HT-29 (cell line): ENCODE measurements around the gene INHBB. TPM values are rescaled to one million over a fixed set of nuclear protein-coding genes. Genes with fewer than 3 reads are reported as not detected.
"Not testable (repeated sequence)": the region's sequence is repeated elsewhere in the genome, so short reads cannot be mapped to it uniquely, and the experiment has no call there.

Experiments
- DNase-seq: peaks from one replicate; pipeline ENCODE4 v3.0.0-alpha.2; 2015; ENCODE audit warnings: low spot score
- total RNA-seq: library from RNA; depleted of rRNA; stranded (reverse); fragments of >200 nt; shearing (Covaris generic); gene quantifications from 2 replicates; pipeline ENCODE4 v1.2.3, GENCODE V29; 2014

INHBB gene
- total RNA-seq, 1 experiment from 2014 or later: not detected

DNA sequence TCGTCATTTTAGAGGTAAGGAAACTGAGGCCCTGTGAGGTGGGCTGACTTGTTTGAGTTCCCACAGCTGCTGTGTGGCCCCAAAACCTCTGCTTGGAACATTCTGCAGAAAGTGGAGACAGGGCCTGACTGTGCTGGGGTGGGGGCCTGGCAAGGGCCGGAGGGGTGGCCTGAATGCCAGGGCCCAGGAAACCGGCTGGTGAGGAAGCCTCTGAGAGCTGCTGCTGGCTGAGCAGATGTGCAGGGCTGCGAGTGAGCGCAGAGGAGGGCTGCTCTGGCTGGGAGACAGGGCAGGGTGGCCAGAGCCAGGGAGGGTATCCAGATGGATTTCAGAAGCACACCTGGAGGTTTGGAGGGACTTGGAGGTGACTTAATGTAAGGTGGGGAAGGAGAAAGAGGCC, 29.9 kb upstream of the INHBB start:
- no peak for DNase-seq

GRCh38 chr2:120316528-120317179, 29.3 kb upstream of the INHBB start:
- no peak for DNase-seq

DNA sequence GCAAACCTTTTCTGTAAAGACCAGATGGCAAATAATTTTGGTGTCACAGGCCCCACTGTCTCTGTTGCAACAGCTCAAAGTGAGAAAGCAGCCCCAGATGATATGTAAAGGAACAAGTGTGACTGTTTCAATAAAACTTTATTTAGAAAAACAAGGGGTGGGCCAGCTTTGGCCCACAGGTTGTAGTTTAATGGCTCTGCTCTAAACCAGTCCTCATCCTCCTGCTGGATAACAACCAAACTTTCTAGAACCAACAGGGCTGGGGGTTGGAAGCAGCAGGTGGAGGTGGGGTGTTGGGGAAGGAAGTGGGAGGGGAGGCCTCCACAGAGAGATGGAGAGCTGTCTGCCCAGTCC, 28.8 kb upstream of the INHBB start:
- DNase-seq: no peak

- DNase-seq: no peak
Observed at GRCh38 chr2:120317916-120318315, 28.0 kb upstream of the INHBB start.

- DNase-seq: no peak
Observed at GRCh38 chr2:120318626-120319025, 27.3 kb upstream of the INHBB start.

- DNase-seq: no peak
Observed at GRCh38 chr2:120319123-120319522, 26.8 kb upstream of the INHBB start.

GRCh38 chr2:120319686-120320317, 26.1 kb upstream of the INHBB start:
- no peak for DNase-seq

- no peak for DNase-seq
Observed at GRCh38 chr2:120320318-120320851, 25.6 kb upstream of the INHBB start.

DNA sequence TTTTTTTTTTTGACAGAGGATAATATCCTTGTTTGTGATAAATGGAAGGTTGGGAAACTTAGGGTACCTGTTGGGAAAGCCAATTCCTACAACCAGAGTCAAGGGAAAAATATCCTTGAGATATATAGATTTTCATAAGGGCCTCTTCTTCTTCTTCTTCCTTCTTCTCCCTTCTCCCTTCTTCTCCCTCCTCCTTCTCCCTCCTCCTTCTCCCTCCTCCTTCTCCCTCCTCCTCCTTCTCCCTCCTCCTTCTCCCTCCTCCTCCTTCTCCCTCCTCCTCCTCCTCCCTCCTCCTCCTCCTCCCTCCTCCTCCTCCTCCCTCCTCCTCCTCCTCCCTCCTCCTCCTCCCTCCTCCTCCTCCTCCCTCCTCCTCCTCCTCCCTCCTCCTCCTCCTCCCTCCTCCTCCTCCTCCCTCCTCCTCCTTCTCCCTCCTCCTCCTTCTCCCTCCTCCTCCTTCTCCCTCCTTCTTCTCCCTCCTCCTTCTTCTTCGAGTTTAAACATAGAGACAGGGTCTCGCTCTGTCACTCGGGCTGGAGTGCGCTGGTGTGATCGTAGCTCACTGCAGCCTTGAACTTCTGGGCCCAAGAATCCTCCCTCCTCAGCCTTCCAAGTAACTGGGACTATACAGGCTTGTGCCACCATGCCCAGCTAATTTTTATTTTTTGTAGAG, 24.9 kb upstream of the INHBB start:
- DNase-seq: not testable (repeated sequence)

GRCh38 chr2:120321721-120322284, 24.1 kb upstream of the INHBB start:
- no peak for DNase-seq

DNA sequence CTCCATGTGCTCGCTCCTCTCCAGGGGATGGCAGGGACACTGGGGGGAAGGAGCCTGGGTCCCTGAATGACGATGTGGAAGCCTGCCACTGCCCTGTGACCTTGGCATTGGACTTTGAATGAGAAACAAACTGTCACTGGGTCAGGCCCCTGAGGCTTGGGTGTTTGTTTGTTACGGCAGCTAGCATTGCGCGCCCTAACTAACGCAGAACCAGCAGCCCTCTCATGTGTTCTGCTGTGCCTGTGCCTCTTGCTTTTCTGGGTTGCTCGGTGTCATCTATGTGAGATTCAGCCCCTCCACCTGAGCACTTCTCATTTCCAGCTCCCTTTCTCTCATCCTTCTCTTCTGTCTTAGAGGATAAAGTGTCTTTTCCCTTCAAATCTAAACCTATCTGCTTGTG, 23.6 kb upstream of the INHBB start:
- no peak for DNase-seq

- DNase-seq: no peak
Observed at GRCh38 chr2:120323214-120323613, 22.7 kb upstream of the INHBB start.

- no peak for DNase-seq
Observed at GRCh38 chr2:120323807-120324399, 22.0 kb upstream of the INHBB start.

GRCh38 chr2:120324933-120325332, 21.0 kb upstream of the INHBB start:
- DNase-seq: no peak

- no peak for DNase-seq
Observed at GRCh38 chr2:120326066-120326465, 19.9 kb upstream of the INHBB start.

DNA sequence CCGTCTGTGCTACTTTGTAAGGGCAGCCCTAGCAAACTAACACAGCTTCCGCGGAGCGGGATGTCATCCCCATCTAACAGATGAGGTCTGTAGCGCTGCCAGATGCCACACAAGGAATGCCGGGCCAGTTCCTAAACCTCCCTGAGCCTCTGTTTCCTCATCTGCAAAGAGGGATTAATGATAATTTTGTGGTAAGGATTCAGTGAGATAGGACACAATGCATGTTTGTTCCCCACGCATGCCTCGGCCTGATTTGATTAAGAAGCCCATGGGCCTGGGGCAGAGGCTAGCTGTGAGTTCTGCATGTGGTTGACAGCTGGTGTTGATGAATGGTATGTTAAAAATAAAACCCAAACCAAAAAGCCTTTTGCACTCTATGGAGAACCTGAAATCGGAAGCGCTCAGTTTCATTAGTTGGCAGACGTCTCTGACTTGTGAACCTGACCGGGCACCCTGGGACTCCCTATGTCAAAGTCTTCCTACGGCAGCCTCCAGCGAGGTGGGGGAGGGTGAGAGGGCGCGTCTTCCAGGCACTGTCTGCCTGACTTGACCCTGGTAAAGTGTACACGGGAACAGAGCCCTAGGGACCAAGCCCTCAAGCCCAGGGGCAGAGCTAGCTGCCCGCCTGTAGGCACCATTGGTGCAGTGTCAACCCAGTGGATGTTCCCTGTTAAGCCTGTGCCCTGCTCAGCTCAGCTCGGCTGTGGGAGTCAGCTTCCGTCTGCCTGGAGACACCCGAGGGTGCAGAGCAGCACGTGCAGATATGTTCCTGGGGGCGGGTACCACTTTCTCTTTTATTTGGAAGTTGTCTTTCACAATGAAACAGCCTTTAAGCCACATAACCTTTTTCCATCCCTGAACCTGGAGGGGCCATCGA, 14.8 kb upstream of the INHBB start:
- no peak for DNase-seq

DNA sequence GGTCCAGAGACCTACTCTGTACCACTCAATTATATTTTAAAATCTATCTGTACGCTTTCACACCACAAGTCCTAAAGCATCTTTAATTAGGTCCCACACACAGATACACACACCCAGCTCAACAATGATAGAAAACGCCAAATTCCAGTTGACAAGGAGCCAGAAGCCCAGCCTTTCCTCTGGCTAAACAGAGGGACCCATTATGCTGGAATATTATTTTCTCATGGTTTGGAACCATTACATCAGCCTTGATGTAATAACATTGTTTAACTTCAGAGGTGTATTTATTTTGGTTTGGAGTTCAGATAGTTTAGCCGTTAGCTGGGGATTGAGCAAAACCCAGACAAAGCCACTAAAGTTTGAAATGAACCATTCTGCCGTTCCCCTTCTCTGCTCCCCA, 14.0 kb upstream of the INHBB start:
- DNase-seq: no peak

DNA sequence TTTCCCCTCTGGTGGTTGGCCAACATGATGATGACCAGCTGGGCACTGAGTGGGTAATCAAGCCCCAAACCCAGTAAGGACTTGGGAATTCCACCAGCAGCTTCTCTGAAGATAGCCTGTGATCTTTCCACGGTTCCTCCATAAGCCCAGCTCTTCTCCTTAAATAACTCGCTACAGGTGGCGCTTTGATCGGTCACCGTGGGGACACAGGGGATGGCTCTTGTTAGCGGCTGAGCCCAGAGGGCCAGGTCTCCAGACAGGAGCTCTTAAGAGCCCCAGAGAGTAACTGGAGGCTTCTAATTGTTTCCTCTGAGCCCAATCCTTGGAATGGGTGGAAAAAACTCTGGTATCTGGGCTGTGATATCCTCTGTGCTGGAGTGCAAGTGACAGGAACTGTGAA, 13.6 kb upstream of the INHBB start:
- no peak for DNase-seq

- no peak for DNase-seq
Observed at GRCh38 chr2:120334068-120334467, 11.9 kb upstream of the INHBB start.

DNA sequence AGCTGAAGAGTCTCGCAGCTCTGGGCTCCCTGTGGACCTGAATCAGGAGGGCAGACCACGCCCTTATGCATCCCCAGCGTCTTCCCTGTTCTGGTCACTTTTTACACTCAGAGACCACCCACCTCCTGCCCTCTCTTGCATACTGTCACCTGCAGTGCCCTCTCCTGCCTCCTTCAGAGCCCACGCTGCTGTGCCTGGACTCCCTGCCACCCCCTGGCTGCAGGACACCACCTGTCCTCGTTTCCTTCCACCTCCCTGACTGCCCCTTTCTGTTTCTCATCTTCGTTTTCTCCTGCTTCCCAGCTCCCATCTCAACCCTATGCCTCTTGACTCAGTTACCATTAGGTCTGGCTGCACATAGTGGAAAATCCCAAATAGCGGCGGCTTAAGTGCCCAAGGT, 9.2 kb upstream of the INHBB start:
- DNase-seq: no peak

DNA sequence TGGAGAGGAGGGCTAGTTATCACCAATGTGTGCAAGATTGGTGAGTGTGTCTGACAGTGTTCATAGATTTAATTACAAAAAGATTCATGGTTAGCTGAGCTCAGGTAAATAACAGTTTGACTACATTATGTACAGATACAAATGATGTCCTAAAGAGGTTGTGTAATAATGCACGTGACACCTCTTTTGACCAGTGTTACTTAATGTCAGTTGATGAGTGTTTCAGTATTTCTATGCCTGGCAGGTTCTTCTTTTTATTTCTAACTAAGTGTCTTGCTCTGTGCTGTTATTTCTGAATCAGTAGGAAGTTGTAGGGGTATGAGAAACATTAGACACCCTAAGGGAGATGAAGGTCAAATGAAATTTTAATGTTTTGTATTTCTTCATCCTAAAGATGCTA, 7.9 kb upstream of the INHBB start:
- DNase-seq: no peak
